K562 (cell line): Measurements from ENCODE around the gene CSNK1A1.

ENCODE experiments used
- CBFB ChIP-seq: sonication (generic); formaldehyde crosslinking; IDR thresholded peaks from 2 replicates; pipeline ENCODE4 v1.4.0; 2020; ENCODE audit warnings: mild to moderate bottlenecking, missing genetic modification reagents
- EWSR1 ChIP-seq: fragments of 450-650 bp; IDR thresholded peaks from 2 replicates; pipeline ENCODE4 v1.6.1; 2018; ENCODE audit warnings: borderline replicate concordance, mild to moderate bottlenecking, low read depth, moderate library complexity; ENCODE audit not compliant: partially characterized antibody
- GTF2A2 ChIP-seq: IDR thresholded peaks from 2 replicates; pipeline ENCODE4 v1.6.1; 2016; ENCODE audit warnings: mild to moderate bottlenecking, missing genetic modification characterization, missing compliant biosample characterization
- HCFC1 ChIP-seq: IDR thresholded peaks from 2 replicates; pipeline ENCODE4 v1.6.1; 2012; ENCODE audit warnings: low read depth, low read length, improper control_type of control experiment
- HOXB6 ChIP-seq: fragments of 250-450 bp; sonication (Bioruptor Pico); IDR thresholded peaks from 2 replicates; pipeline ENCODE4 v1.5.1; 2022; ENCODE audit warnings: mild to moderate bottlenecking, borderline replicate concordance
- RAD51 ChIP-seq: fragments of 450-650 bp; IDR thresholded peaks from 2 replicates; pipeline ENCODE4 v1.7.1; 2016; ENCODE audit warnings: low read depth, mild to moderate bottlenecking, borderline replicate concordance
- RCOR1 ChIP-seq, 2 experiments: IDR thresholded peaks; 2 replicates each; pipeline ENCODE4 v1.6.1; 2012; ENCODE audit warnings: low read depth in 2 of 2, low read length in 2 of 2, borderline replicate concordance in 1 of 2, improper control_type of control experiment in 1 of 2
- SOX6 ChIP-seq: fragments of 450-650 bp; IDR thresholded peaks from 2 replicates; pipeline ENCODE4 v1.6.1; 2014; ENCODE audit warnings: mild to moderate bottlenecking
- ZNF165 ChIP-seq: fragments of 250-450 bp; sonication (Bioruptor Pico); IDR thresholded peaks from 2 replicates; pipeline ENCODE4 v1.4.0; 2020; ENCODE audit warnings: borderline replicate concordance
- TF ChIP-seq, protein P1 (sequence below), 3 experiments: IDR thresholded peaks in 2 of 3; conservative IDR thresholded peaks in 1 of 3; 2 replicates each; pipeline ENCODE4 v1.5.1; 2011 to 2012; ENCODE audit warnings: low read length in 3 of 3, mild to moderate bottlenecking in 3 of 3, control low read depth in 2 of 3, improper control_type of control experiment in 1 of 3, inconsistent platforms in 1 of 3, low read depth in 1 of 3, mixed read lengths in 1 of 3, moderate library complexity in 1 of 3; ENCODE audit not compliant: insufficient read depth in 2 of 3
- TF ChIP-seq, protein P2 (sequence below), 3 experiments: fragments of 200-800 bp in 1 of 3; fragments of 250-450 bp in 1 of 3; fragments of 450-650 bp in 1 of 3; sonication (Bioruptor Pico) in 1 of 3; sonication (Bioruptor generic) in 1 of 3; formaldehyde crosslinking in 1 of 3; IDR thresholded peaks; 2 replicates each; pipeline versions ENCODE4 v1.6.1 to v1.8.0; 2016 to 2022; ENCODE audit warnings: mild to moderate bottlenecking in 2 of 3, missing genetic modification characterization in 2 of 3, missing compliant biosample characterization in 1 of 3, moderate library complexity in 1 of 3
- TF ChIP-seq, protein P3 (sequence below): sonication (generic); formaldehyde crosslinking; IDR thresholded peaks from 2 replicates; pipeline ENCODE4 v1.8.1; 2022; ENCODE audit warnings: missing genetic modification reagents
- TF ChIP-seq, protein P4 (sequence below): fragments of 250-450 bp; sonication (Bioruptor Pico); IDR thresholded peaks from 2 replicates; pipeline ENCODE4 v1.8.0; 2022; ENCODE audit warnings: inconsistent platforms
- TF ChIP-seq, protein P5 (sequence below), 2 experiments: fragments of 450-650 bp; IDR thresholded peaks; 2 replicates each; pipeline ENCODE4 v1.6.1; 2018; ENCODE audit warnings: mild to moderate bottlenecking in 2 of 2, low read depth in 1 of 2; ENCODE audit not compliant: partially characterized antibody in 2 of 2

DNA sequence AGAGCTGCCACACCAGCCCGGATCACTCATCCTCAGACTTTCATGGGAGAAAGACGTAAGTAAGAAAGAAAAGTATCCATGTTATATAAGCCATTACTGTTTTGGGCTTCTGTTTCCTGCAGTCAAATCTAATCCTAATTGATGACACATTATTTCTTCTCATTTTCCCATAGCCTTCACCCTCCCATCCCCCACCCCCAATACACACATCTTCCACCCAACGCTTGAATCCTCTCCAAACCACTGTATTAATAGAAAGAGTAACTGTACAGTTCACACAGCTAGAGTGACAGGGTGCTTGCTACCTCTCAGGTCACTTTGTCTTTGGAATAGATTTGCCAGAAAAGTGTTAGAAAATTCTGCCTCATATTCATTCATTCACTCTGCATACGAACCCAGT is 102.8 kb downstream of the CSNK1A1 start:
- TF ChIP-seq GTF2A2 (tag) (no peak), CBFB (no peak), HCFC1 (no peak), ZNF165 (CRISPR knock-in tag) (no peak), HOXB6 (no peak), RCOR1 (IDR thresholded peaks at IDR 0.05; ENCODE audit: borderline replicate concordance in 1 of 2, low read depth in 2 of 2, low read length in 2 of 2) (no peak), SOX6 (no peak), RAD51 (no peak), EWSR1 (no peak)
- TF ChIP-seq, protein P1, sequence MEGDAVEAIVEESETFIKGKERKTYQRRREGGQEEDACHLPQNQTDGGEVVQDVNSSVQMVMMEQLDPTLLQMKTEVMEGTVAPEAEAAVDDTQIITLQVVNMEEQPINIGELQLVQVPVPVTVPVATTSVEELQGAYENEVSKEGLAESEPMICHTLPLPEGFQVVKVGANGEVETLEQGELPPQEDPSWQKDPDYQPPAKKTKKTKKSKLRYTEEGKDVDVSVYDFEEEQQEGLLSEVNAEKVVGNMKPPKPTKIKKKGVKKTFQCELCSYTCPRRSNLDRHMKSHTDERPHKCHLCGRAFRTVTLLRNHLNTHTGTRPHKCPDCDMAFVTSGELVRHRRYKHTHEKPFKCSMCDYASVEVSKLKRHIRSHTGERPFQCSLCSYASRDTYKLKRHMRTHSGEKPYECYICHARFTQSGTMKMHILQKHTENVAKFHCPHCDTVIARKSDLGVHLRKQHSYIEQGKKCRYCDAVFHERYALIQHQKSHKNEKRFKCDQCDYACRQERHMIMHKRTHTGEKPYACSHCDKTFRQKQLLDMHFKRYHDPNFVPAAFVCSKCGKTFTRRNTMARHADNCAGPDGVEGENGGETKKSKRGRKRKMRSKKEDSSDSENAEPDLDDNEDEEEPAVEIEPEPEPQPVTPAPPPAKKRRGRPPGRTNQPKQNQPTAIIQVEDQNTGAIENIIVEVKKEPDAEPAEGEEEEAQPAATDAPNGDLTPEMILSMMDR (IDR thresholded peaks at IDR 0.05 in 2 of 3, conservative IDR thresholded peaks at IDR 0.05 in 1 of 3; ENCODE audit: insufficient read depth in 2 of 3, low read depth in 1 of 3, low read length in 3 of 3): no peak
- TF ChIP-seq, protein P2, sequence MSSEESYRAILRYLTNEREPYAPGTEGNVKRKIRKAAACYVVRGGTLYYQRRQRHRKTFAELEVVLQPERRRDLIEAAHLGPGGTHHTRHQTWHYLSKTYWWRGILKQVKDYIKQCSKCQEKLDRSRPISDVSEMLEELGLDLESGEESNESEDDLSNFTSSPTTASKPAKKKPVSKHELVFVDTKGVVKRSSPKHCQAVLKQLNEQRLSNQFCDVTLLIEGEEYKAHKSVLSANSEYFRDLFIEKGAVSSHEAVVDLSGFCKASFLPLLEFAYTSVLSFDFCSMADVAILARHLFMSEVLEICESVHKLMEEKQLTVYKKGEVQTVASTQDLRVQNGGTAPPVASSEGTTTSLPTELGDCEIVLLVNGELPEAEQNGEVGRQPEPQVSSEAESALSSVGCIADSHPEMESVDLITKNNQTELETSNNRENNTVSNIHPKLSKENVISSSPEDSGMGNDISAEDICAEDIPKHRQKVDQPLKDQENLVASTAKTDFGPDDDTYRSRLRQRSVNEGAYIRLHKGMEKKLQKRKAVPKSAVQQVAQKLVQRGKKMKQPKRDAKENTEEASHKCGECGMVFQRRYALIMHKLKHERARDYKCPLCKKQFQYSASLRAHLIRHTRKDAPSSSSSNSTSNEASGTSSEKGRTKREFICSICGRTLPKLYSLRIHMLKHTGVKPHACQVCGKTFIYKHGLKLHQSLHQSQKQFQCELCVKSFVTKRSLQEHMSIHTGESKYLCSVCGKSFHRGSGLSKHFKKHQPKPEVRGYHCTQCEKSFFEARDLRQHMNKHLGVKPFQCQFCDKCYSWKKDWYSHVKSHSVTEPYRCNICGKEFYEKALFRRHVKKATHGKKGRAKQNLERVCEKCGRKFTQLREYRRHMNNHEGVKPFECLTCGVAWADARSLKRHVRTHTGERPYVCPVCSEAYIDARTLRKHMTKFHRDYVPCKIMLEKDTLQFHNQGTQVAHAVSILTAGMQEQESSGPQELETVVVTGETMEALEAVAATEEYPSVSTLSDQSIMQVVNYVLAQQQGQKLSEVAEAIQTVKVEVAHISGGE (CRISPR knock-in tag; IDR thresholded peaks at IDR 0.05): no peak
- TF ChIP-seq, protein P3, sequence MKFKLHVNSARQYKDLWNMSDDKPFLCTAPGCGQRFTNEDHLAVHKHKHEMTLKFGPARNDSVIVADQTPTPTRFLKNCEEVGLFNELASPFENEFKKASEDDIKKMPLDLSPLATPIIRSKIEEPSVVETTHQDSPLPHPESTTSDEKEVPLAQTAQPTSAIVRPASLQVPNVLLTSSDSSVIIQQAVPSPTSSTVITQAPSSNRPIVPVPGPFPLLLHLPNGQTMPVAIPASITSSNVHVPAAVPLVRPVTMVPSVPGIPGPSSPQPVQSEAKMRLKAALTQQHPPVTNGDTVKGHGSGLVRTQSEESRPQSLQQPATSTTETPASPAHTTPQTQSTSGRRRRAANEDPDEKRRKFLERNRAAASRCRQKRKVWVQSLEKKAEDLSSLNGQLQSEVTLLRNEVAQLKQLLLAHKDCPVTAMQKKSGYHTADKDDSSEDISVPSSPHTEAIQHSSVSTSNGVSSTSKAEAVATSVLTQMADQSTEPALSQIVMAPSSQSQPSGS (CRISPR knock-in tag): no peak
- TF ChIP-seq, protein P4, sequence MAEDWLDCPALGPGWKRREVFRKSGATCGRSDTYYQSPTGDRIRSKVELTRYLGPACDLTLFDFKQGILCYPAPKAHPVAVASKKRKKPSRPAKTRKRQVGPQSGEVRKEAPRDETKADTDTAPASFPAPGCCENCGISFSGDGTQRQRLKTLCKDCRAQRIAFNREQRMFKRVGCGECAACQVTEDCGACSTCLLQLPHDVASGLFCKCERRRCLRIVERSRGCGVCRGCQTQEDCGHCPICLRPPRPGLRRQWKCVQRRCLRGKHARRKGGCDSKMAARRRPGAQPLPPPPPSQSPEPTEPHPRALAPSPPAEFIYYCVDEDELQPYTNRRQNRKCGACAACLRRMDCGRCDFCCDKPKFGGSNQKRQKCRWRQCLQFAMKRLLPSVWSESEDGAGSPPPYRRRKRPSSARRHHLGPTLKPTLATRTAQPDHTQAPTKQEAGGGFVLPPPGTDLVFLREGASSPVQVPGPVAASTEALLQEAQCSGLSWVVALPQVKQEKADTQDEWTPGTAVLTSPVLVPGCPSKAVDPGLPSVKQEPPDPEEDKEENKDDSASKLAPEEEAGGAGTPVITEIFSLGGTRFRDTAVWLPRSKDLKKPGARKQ (CRISPR knock-in tag): no peak
- TF ChIP-seq, protein P5, sequence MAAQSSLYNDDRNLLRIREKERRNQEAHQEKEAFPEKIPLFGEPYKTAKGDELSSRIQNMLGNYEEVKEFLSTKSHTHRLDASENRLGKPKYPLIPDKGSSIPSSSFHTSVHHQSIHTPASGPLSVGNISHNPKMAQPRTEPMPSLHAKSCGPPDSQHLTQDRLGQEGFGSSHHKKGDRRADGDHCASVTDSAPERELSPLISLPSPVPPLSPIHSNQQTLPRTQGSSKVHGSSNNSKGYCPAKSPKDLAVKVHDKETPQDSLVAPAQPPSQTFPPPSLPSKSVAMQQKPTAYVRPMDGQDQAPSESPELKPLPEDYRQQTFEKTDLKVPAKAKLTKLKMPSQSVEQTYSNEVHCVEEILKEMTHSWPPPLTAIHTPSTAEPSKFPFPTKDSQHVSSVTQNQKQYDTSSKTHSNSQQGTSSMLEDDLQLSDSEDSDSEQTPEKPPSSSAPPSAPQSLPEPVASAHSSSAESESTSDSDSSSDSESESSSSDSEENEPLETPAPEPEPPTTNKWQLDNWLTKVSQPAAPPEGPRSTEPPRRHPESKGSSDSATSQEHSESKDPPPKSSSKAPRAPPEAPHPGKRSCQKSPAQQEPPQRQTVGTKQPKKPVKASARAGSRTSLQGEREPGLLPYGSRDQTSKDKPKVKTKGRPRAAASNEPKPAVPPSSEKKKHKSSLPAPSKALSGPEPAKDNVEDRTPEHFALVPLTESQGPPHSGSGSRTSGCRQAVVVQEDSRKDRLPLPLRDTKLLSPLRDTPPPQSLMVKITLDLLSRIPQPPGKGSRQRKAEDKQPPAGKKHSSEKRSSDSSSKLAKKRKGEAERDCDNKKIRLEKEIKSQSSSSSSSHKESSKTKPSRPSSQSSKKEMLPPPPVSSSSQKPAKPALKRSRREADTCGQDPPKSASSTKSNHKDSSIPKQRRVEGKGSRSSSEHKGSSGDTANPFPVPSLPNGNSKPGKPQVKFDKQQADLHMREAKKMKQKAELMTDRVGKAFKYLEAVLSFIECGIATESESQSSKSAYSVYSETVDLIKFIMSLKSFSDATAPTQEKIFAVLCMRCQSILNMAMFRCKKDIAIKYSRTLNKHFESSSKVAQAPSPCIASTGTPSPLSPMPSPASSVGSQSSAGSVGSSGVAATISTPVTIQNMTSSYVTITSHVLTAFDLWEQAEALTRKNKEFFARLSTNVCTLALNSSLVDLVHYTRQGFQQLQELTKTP (IDR thresholded peaks at IDR 0.05; ENCODE audit: low read depth in 1 of 2, partially characterized antibody in 2 of 2): no peak
